DMS153 (cell line): ENCODE measurements around the gene PAX7.
"Not testable (repeated sequence)": the region's sequence is repeated elsewhere in the genome, so short reads cannot be mapped to it uniquely, and the experiment has no call there.

ENCODE experiments used
- DNase-seq: peaks from one replicate; lab custom pipeline; 2025; lab: John Stamatoyannopoulos, UW

The PAX7 gene

GRCh38 chr1:18761948-18762840 lies 131.5 kb downstream of the PAX7 start:
- DNase-seq: no peak

DNA sequence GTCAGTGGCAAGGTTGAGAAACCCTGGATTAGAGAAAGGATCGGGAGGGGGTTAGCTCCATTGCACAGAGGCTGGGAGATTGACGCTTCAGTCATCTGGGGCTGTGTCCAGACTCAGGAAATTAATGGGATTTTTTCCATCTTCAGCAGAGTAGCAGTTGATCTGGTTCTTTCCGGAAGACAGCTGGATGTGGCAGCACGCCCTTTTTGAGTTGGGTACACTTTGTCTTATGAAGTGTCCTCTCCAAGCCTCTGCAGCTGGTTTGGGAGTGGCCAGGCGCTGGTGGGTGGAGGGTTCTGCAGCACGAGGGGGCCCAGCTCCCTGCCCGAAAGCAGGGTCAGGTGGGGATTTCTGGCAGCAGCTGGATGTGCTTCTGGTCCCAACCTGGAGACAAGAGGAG lies 133.7 kb downstream of the PAX7 start:
- DNase-seq: no peak

DNA sequence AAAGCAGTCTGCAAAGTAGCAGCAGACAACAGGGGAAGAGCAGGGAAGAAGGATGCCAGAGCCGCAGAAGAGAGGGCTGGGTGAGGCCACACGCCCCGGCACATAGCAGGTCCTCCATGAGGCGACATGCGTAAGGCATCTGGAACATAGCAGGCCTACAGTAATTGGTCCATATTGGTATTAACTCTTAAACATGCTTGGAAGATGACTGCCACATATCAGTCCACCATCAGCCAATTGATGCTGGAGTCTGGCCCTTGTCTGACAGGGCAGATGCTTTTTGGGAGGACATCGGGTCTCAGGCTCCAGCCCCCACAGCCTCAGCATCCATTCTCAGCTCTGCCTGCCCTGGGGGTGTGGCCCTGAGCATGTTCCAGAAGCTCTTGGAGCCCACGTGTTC lies 135.1 kb downstream of the PAX7 start:
- DNase-seq: no peak

DNA sequence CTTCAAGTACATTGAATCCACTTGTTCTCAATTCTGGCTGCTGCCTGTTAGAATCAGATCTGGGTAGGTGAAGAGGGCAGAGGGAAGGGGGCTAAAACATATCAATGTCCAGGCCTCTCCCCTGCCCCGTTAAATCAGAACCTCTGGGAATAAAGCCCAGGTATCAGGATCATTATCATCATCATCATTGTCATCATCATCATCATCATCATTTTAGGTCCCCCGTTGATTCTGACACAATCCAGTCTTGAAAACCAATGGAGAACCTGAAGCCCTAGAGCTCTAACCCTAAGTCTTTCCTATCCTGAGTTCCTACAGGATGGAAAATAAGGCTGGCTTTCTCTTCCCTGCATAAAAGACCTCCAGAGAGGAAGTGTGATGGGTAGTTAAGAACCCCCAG lies 135.7 kb downstream of the PAX7 start:
- no peak for DNase-seq

DNA sequence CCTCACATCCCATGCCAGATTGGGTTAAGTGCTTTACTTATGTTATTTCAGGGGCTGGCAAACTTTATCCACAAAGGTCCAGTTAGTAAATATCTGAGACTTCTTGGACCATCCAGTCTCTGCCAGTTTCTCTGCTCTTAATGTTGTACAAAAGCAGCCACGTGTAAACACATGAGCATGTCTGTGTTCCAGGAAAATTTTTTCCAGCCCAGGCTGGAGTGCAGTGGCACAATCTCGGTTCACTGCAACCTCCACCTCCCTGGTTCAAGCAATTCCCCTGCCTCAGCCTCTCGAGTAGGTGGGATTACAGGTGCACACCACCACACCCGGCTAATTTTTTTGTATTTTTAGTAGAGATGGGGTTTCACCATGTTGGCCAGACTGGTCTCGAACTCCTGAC lies 136.9 kb downstream of the PAX7 start:
- not testable (repeated sequence) for DNase-seq

GRCh38 chr1:18768086-18768485 lies 137.4 kb downstream of the PAX7 start:
- DNase-seq: no peak

- no peak for DNase-seq
Measured at GRCh38 chr1:18769140-18769539, 138.5 kb downstream of the PAX7 start.

- DNase-seq: no peak
Measured at GRCh38 chr1:18770799-18771198, 140.2 kb downstream of the PAX7 start.

- no peak for DNase-seq
Measured at GRCh38 chr1:18773753-18774152, 143.1 kb downstream of the PAX7 start.

- no peak for DNase-seq
Measured at GRCh38 chr1:18775341-18775740, 144.7 kb downstream of the PAX7 start.

GRCh38 chr1:18776777-18777176 lies 146.1 kb downstream of the PAX7 start:
- no peak for DNase-seq

- no peak for DNase-seq
Measured at GRCh38 chr1:18778437-18778836, 147.8 kb downstream of the PAX7 start.

DNA sequence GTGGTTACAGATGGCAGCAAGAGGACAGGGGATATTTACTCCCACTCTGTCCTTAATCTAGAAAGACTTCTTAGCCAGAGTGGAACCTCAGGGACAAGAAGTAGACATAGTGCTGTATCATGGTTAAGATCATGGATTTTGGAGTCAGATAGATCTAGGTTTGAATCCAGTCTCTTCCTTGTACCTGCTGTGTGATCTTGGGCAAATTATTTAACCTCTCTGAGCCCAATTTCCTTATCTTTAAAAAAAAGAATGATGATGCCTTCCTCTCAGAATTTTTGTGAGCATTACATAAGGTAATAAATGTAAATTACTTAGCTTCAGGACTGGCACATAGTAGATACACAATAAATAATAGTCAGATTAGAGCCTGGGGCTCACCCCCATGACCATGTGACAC lies 150.4 kb downstream of the PAX7 start:
- DNase-seq: no peak

GRCh38 chr1:18783705-18784481 lies 153.2 kb downstream of the PAX7 start:
- DNase-seq: no peak

DNA sequence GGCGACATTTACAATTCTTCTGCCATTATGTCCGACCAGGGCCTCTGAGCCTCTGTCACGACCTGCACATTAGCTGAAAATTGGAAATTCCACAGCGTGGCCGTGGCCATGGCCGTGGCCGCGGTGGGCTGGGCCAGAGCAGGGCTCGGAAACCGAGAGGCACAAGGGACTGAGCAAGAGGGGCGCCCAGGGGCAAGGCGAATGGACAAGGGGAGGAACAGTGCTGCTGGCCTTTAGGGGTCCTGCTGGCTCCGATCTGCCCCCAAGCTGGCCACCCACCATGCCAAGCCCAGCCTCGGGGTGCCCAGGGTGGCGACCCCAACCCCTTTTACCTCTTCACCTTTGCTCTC lies 153.8 kb downstream of the PAX7 start:
- DNase-seq: no peak

DNA sequence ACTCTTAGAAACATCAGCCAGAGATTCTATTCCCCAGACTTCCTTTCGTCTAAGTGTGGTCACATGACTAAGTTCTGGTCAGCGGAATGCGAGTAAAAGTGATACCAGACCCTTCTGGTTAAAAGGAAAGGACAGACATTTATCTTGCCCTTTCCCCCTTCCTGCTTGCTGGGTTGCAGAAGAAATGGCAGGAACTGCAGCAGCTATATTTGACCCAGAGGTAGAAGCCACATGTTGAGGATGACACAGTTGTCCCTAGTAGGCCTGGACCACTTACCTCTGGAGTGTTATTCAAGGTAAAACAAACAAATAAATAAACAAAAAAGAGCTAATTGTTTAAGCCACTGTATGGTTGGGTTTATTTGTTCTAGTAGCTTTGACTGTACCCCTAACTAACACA lies 155.5 kb downstream of the PAX7 start:
- DNase-seq: no peak

DNA sequence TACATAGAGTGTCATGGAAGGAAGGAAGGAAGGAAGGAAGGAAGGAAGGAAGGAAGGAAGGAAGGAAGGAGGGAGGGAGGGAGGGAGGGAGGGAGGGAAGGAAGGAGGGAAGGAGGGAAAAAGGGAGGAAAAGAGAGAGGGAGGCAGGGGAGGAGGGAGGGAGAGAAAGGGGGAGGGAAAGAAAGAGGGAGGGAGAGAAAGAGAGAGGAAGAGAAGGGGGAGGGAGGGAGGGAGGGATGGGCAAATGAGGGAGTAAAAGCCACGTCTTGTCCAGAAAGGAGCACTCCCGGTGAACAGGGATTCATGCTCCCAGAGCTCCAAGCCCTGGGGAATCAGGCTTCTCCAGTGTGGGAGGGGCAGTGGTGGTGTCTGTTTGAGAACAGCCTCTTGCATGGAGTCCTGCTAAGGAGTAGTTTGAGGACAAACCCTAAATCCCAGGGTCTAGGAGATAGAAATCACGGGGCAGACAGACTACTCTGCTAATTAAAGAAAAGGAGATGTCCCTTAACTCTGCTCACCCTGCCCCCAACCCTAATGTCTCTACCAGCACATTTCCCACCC lies 157.3 kb downstream of the PAX7 start:
- no peak for DNase-seq

- no peak for DNase-seq
Measured at GRCh38 chr1:18789246-18789645, 158.6 kb downstream of the PAX7 start.

- no peak for DNase-seq
Measured at GRCh38 chr1:18792747-18793146, 162.1 kb downstream of the PAX7 start.

- DNase-seq: no peak
Measured at GRCh38 chr1:18793164-18793563, 162.5 kb downstream of the PAX7 start.

- peak; percentile 24 for DNase-seq
Measured at GRCh38 chr1:18794051-18794450, 163.4 kb downstream of the PAX7 start.

DNA sequence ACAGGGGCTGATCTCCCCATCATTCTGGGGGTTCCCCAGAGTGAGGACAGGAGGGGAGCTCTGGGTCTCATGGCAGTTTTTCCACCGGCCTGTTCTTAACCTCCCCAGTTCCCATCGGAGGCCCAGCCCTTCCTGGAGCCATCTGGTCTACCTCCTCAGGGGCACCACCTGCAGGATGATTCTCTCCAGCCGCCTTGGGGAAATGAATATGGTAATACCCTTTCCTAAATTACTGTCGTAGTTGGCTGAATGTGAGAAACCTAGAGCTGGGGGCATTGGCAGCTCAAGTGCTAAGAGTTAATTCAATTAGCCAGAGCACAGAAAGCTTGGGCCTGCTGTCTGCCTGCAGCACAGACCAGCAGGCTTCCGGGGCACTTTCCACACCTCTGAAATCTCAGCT lies 163.9 kb downstream of the PAX7 start:
- no peak for DNase-seq
